ENCODE data around the gene DENND5A.

Gene DENND5A

DNA sequence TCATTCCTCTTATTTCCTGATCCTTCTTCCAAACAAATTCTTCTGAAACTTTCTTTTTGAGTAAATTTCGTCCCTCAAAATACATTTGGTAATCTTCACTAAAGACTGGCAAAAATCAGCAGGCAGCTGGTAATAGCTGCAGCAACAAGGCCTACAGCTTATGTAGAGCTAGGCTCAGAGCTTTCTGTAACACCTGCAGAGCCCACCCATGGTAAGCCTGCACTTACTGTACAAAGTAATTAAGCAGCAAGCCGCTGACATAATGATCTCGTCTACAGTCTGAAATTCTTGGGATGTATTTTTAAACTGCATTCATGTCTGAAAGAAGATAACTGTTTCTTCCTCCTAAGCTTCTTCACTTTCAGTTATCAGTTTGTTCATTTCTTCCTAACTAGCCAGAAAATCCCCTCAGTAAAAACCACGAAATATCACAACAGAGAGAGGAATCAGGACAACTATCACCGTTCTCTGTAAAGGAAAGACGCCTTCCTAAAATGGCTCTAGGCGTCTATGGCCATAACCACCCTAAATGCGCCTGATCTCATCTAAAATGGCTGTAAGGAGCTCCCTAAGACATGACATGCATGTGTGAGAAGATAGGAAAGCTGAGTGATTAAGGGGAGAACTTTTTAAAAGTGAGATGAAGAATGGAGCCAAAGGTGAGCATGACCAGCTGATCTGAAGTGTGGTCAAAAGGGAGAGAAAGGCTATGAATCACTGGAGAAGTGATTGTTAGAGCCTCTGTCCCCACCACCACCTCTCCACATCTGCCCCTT is 56.2 kb downstream of the DENND5A start:
- TF ChIP-seq, protein P1, sequence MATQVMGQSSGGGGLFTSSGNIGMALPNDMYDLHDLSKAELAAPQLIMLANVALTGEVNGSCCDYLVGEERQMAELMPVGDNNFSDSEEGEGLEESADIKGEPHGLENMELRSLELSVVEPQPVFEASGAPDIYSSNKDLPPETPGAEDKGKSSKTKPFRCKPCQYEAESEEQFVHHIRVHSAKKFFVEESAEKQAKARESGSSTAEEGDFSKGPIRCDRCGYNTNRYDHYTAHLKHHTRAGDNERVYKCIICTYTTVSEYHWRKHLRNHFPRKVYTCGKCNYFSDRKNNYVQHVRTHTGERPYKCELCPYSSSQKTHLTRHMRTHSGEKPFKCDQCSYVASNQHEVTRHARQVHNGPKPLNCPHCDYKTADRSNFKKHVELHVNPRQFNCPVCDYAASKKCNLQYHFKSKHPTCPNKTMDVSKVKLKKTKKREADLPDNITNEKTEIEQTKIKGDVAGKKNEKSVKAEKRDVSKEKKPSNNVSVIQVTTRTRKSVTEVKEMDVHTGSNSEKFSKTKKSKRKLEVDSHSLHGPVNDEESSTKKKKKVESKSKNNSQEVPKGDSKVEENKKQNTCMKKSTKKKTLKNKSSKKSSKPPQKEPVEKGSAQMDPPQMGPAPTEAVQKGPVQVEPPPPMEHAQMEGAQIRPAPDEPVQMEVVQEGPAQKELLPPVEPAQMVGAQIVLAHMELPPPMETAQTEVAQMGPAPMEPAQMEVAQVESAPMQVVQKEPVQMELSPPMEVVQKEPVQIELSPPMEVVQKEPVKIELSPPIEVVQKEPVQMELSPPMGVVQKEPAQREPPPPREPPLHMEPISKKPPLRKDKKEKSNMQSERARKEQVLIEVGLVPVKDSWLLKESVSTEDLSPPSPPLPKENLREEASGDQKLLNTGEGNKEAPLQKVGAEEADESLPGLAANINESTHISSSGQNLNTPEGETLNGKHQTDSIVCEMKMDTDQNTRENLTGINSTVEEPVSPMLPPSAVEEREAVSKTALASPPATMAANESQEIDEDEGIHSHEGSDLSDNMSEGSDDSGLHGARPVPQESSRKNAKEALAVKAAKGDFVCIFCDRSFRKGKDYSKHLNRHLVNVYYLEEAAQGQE (IDR thresholded peaks at IDR 0.05; ENCODE audit: insufficient read depth in 1 of 2, low read depth in 2 of 2, low read length in 2 of 2): no peak
- TF ChIP-seq SIN3A (IDR thresholded peaks at IDR 0.05; ENCODE audit: borderline replicate concordance, insufficient read depth, low read length) (no peak), FOXP2 (optimal IDR thresholded peaks at IDR 0.05; ENCODE audit: borderline replicate concordance, extremely low read depth, extremely low read length, insufficient read depth) (no peak), TAF1 (IDR thresholded peaks at IDR 0.05; ENCODE audit: borderline replicate concordance, insufficient read depth, low read length) (no peak), POLR2AphosphoS5 (IDR thresholded peaks at IDR 0.05; ENCODE audit: low read depth, low read length) (no peak)

DNA sequence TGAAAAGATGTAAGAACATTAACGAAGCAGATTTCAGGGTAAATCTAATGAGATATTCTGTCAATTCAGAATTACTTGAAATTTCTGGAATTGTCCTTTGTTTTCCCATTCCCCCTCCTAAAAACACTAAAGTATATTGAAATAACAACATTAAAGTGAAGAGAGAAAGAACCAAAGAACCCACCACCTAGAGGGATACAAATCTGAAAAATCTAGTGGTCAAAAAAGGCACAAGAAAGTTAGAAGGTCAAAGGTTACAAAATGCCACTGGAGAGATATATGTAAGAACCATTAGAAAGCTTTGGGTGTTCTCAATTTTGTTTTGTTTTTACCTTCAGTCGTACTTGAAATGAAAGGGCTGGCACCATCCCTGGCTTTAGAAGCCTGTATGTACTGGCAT is 57.9 kb downstream of the DENND5A start:
- TF ChIP-seq SIN3A (IDR thresholded peaks at IDR 0.05; ENCODE audit: borderline replicate concordance, insufficient read depth, low read length): no peak
- TF ChIP-seq POLR2AphosphoS5 (IDR thresholded peaks at IDR 0.05; ENCODE audit: low read depth, low read length): no peak
- TF ChIP-seq FOXP2 (optimal IDR thresholded peaks at IDR 0.05; ENCODE audit: borderline replicate concordance, extremely low read depth, extremely low read length, insufficient read depth): no peak
- no peak for TF ChIP-seq TAF1 (IDR thresholded peaks at IDR 0.05; ENCODE audit: borderline replicate concordance, insufficient read depth, low read length)
- TF ChIP-seq, protein P1 (IDR thresholded peaks at IDR 0.05; ENCODE audit: insufficient read depth in 1 of 2, low read depth in 2 of 2, low read length in 2 of 2): no peak

DNA sequence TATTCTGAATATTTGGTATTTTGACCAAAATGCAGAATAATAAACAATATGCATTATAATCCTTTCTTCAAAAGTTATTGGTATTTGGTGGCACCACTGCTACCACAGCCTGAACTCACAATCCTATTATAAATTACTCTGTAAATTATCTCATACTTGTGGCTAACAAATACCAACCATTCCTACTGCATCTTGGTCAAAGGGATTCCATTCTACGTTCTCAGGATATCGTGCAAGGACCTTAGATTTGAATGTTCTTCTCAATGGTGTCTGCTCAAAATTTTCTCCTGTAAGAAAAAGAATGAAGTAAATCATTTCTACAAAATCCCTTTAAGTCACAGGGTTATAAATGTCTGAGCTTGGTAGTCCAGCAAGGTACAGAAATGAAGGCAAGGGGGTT is 58.7 kb downstream of the DENND5A start:
- TF ChIP-seq TAF1 (IDR thresholded peaks at IDR 0.05; ENCODE audit: borderline replicate concordance, insufficient read depth, low read length) (no peak), FOXP2 (optimal IDR thresholded peaks at IDR 0.05; ENCODE audit: borderline replicate concordance, extremely low read depth, extremely low read length, insufficient read depth) (no peak), POLR2AphosphoS5 (IDR thresholded peaks at IDR 0.05; ENCODE audit: low read depth, low read length) (no peak), SIN3A (IDR thresholded peaks at IDR 0.05; ENCODE audit: borderline replicate concordance, insufficient read depth, low read length) (no peak)
- TF ChIP-seq, protein P1 (IDR thresholded peaks at IDR 0.05; ENCODE audit: insufficient read depth in 1 of 2, low read depth in 2 of 2, low read length in 2 of 2): no peak

DNA sequence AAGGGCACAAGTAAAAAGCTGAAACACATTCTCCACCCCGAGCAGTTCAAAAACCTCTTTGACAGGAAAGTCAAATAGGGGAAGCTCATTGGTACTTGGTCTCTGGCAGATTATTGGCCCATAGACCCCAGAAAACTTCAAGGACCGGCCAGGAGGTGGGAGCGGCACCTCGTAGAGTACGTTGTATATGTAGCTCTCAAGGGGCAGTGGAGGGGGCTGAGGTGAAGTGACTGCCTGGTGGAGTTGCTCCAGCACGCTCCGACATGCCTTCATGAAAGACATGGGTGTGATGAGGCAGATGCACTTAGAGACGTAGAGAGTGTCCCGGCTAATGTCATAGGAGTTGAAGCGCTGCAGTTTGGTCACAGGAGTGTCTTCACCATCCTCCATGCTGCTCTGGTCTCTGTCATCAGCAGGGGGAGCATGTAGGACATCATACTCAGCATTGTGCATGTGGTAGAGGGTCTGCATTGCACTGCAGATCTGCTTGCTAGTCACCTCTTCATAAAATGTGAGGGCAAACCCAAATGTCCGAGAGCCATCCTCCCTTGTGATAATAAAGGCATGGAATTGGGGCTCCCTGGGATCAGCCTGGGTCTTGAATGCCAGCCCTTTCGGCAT is 61.3 kb downstream of the DENND5A start:
- TF ChIP-seq SIN3A (IDR thresholded peaks at IDR 0.05; ENCODE audit: borderline replicate concordance, insufficient read depth, low read length) (no peak), FOXP2 (optimal IDR thresholded peaks at IDR 0.05; ENCODE audit: borderline replicate concordance, extremely low read depth, extremely low read length, insufficient read depth) (no peak)

DNA sequence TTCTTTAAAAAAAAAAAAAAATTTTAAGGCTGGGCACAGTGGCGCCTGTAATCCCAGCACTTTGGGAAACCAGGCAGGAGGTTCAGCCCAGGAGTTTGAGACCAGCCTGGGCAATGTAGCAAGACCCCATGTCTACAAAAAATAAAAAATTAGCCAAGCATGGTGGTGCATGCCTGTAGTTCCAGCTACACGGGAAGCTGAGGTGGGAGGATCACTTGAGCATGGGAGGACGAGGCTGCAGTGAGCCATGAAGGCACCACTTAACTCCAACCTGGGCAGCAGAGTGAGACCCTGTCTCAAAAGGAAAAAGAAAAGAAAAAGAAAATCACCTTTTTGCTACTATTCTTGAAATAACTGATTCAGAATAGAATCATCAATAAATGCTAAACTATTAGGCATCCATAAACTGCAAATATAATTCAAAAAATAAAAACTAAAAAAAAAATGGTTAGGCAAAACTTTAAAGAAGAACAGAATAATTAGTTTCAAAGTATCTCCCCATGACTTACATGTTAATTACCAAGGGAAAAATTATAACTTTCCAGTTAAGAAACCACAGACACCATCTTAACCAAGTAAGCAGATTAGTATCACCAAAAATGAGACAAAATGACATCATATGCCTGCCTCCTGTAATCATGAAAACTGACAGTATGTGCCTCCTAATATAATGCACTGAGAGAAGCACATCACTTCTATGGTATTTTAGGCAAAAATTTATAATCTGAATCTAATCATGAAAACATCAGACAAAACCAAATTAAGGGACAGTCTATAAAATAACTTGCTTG is 63.6 kb downstream of the DENND5A start:
- no peak for TF ChIP-seq POLR2AphosphoS5 (IDR thresholded peaks at IDR 0.05; ENCODE audit: low read depth, low read length)

Data from PFSK-1 (cell line).